ENCODE data around the gene PPP1R13B.
A peak's percentile ranks its signal among the peaks of the same experiment; 100 is the strongest.
"Not testable (repeated sequence)": the region's sequence is repeated elsewhere in the genome, so short reads cannot be mapped to it uniquely, and the experiment has no call there.

Gene PPP1R13B, protein sequence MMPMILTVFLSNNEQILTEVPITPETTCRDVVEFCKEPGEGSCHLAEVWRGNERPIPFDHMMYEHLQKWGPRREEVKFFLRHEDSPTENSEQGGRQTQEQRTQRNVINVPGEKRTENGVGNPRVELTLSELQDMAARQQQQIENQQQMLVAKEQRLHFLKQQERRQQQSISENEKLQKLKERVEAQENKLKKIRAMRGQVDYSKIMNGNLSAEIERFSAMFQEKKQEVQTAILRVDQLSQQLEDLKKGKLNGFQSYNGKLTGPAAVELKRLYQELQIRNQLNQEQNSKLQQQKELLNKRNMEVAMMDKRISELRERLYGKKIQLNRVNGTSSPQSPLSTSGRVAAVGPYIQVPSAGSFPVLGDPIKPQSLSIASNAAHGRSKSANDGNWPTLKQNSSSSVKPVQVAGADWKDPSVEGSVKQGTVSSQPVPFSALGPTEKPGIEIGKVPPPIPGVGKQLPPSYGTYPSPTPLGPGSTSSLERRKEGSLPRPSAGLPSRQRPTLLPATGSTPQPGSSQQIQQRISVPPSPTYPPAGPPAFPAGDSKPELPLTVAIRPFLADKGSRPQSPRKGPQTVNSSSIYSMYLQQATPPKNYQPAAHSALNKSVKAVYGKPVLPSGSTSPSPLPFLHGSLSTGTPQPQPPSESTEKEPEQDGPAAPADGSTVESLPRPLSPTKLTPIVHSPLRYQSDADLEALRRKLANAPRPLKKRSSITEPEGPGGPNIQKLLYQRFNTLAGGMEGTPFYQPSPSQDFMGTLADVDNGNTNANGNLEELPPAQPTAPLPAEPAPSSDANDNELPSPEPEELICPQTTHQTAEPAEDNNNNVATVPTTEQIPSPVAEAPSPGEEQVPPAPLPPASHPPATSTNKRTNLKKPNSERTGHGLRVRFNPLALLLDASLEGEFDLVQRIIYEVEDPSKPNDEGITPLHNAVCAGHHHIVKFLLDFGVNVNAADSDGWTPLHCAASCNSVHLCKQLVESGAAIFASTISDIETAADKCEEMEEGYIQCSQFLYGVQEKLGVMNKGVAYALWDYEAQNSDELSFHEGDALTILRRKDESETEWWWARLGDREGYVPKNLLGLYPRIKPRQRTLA

DNA sequence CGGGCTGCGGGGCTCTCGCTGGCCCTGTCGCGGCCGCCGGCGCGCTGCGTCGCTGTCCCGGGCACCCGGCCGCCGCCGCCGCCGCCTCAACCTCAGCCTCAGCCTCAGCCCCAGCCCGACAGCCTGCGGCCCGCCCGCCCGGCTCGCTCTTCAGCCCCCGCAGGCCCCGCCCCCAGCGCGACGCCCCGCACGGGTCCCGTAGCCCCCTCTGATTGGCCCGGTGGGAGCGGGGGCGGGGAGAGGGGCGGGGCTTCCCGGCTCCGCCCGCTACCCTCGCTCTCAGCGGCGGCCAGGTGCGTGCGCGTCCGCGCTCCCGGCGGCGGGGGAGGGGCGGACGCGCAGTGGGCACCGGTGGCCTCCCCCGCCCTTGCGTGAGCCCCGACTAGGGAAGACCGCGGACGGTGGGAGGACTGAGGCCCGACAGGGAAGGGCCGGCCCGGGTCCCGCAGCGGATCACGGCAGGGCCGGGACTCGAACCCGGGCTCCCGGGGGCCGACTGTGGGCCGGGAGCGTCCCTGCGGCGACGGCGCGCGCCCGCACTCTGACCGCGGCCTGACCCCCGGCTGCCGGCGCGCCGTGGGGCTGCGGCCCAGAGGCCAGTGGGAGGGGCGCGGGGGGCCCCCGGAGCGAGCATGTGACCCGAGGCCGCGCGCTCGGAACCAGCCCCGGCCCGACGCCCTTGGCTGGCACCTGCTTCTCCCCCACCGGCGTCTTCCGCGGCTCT is at the start of gene PPP1R13B:
Gene PPP1R13B, minus strand, starts transcription at position 125 of the 724 bp plus-strand sequence. CDS start 268 bp downstream, outside the sequence.
- Histone ChIP-seq H3K9me3 (ENCODE audit: control insufficient read depth, low read length) (no peaks in the 10 kb centered on the region), H3K9ac (ENCODE audit: low read length) (peak within 1 kb of the TSS; percentile 69), H3K4me3 (ENCODE audit: low read length) (peak within 1 kb of the TSS; percentile 52), H3K36me3 (ENCODE audit: control insufficient read depth, insufficient read depth, low read length) (no peaks in the 10 kb centered on the region), H3K4me1 (ENCODE audit: control insufficient read depth, insufficient read depth, low read length) (peaks cover 8% of the 10 kb centered on the region), H3K27me3 (ENCODE audit: control insufficient read depth, insufficient read depth, low read length) (no peaks in the 10 kb centered on the region)

DNA sequence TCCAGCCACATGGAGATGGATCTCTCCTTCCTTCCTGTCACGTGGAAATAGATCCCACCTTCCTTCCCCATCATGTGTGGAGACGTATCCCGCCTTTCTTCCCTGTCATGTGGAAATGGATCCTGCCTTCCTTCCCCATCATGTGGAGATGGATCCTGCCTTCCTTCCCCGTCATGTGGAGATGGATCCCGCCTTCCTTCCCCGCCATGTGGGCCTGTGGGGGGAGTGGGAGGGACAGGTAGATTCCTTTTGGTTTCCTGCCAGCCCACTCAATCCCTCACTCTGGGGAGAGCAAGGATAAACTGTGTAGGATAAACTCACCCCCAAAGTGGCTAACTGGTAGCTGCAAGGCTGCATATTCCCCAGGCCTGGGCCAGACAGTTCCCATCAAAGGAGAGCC is 49.2 kb upstream of the PPP1R13B start:
- H3K9ac ChIP-seq (ENCODE audit: low read length) = peak overlapping the region; percentile 49

DNA sequence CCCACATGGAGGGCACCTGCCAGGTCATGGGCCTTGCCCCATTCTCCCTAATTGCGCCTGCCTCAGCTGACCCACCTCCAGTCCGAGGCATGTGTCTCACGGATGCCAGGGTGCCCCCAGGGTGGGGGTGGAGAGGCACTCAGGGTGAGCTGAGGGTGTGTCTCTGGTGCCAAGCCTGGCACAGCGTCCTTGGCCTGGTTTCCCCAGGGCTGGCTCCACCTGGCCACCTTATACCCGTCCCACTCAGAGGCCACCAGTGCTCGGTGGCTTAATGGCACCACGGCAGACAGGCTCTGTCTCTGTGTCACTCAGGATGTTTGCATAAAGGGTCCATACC is 47.3 kb upstream of the PPP1R13B start:
- peaks cover 76% of the 10 kb centered on the region for H3K4me1 ChIP-seq (ENCODE audit: control insufficient read depth, insufficient read depth, low read length)
- H3K27me3 ChIP-seq (ENCODE audit: control insufficient read depth, insufficient read depth, low read length) = no peaks in the 10 kb centered on the region
- peak overlapping the region; percentile 13 for H3K9ac ChIP-seq (ENCODE audit: low read length)
- no peaks in the 10 kb centered on the region for H3K36me3 ChIP-seq (ENCODE audit: control insufficient read depth, insufficient read depth, low read length)
- H3K4me3 ChIP-seq (ENCODE audit: low read length) = no peak overlapping the region
- H3K9me3 ChIP-seq (ENCODE audit: control insufficient read depth, low read length) = no peaks in the 10 kb centered on the region

More for the DNA sequence above, 49.2 kb upstream of the PPP1R13B start:
- Histone ChIP-seq H3K4me1 (ENCODE audit: control insufficient read depth, insufficient read depth, low read length) (peaks cover 57% of the 10 kb centered on the region), H3K36me3 (ENCODE audit: control insufficient read depth, insufficient read depth, low read length) (no peaks in the 10 kb centered on the region), H3K4me3 (ENCODE audit: low read length) (no peak overlapping the region), H3K9me3 (ENCODE audit: control insufficient read depth, low read length) (no peaks in the 10 kb centered on the region), H3K27me3 (ENCODE audit: control insufficient read depth, insufficient read depth, low read length) (no peaks in the 10 kb centered on the region)

DNA sequence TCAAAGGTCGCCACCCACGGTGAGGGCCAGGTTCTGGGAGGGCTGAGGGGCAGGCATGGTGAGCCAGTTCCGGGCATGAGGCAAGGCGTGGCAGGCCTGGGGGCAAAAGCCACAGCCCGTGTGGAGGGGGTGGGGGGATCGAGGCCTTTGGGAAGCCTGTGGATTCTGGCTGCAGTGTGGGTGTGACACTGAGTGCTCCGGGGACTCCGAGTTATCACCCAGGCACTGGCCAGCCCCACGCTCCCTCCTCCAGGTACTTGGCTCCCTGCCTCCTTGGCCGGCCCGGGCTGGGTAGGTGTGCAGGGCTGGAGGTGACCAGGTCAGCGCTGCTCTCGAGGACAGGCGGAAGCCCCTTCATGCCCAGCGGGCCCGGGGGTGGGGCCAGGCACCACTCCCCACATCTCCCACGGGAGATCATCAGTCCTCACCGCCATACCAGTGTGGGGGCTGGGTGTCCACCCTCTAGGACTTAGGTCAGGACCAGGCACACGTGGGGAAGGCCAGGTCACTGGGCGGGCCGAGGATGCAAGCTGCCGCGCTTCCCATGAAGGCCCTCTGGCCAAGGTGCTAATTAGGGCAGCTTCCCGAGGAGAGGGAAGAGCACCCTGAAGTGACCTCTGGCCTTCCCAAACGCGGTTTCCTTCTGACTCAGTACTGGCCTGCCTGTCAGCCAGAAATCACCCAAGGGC is 46.8 kb upstream of the PPP1R13B start:
- H3K4me3 ChIP-seq (ENCODE audit: low read length) = no peak overlapping the region
- no peaks in the 10 kb centered on the region for H3K9me3 ChIP-seq (ENCODE audit: control insufficient read depth, low read length)
- peaks cover 79% of the 10 kb centered on the region for H3K4me1 ChIP-seq (ENCODE audit: control insufficient read depth, insufficient read depth, low read length)
- H3K36me3 ChIP-seq (ENCODE audit: control insufficient read depth, insufficient read depth, low read length) = no peaks in the 10 kb centered on the region
- peak overlapping the region; percentile 13 for H3K9ac ChIP-seq (ENCODE audit: low read length)
- no peaks in the 10 kb centered on the region for H3K27me3 ChIP-seq (ENCODE audit: control insufficient read depth, insufficient read depth, low read length)

DNA sequence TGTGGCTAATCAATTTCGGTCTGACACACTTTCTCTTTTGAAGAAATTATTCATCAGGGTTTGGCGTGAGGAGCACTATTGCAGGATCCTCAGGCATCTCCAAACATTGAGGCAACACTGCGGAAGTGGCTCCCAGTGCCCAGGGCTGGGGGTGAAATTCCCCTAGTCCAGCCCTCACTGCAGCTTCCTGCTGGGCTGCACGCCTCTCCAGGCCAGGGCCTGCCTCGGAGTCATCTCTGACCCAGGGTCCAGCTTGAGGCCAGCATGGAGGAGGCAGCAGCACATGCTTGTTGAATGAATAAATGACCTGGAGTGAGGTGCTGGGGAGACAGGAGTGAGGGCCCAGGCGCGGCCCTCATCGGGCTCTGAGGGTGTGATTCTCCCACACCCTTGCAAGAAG is 44.9 kb upstream of the PPP1R13B start:
- no peaks in the 10 kb centered on the region for H3K36me3 ChIP-seq (ENCODE audit: control insufficient read depth, insufficient read depth, low read length)
- peaks cover 79% of the 10 kb centered on the region for H3K4me1 ChIP-seq (ENCODE audit: control insufficient read depth, insufficient read depth, low read length)
- H3K27me3 ChIP-seq (ENCODE audit: control insufficient read depth, insufficient read depth, low read length) = no peaks in the 10 kb centered on the region
- H3K9ac ChIP-seq (ENCODE audit: low read length) = no peak overlapping the region
- H3K4me3 ChIP-seq (ENCODE audit: low read length) = no peak overlapping the region
- no peaks in the 10 kb centered on the region for H3K9me3 ChIP-seq (ENCODE audit: control insufficient read depth, low read length)

DNA sequence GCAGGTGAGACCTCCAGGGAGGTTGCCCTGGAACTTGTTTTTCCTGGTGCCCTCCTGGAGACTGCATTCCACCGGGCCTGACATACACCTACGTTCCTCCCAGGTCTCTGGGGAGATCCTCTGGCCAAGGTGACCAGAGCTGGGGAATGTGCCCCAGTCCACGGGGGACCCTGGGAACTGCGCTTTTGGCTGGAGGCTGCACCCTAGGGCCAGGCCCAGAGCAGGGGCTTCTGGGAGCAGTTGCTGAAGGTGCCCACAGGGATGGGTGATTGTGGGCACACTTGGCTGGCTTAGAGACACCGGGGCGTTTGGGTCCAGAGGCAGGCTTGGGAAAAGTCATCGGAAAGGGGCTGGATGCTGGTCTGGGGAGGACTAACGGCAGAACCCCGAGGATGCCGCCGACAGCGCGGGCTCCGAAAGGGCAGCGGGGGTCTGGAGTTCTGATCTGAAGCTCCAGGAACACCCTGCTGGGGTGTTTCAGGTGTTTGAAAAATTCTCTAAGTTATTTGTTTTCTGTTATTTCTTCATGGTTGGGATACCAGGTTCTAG is 44.4 kb upstream of the PPP1R13B start:
- peak overlapping the region; percentile 37 for H3K9ac ChIP-seq (ENCODE audit: low read length)
- H3K27me3 ChIP-seq (ENCODE audit: control insufficient read depth, insufficient read depth, low read length) = no peaks in the 10 kb centered on the region
- no peaks in the 10 kb centered on the region for H3K9me3 ChIP-seq (ENCODE audit: control insufficient read depth, low read length)
- H3K4me1 ChIP-seq (ENCODE audit: control insufficient read depth, insufficient read depth, low read length) = peaks cover 79% of the 10 kb centered on the region
- H3K4me3 ChIP-seq (ENCODE audit: low read length) = no peak overlapping the region
- no peaks in the 10 kb centered on the region for H3K36me3 ChIP-seq (ENCODE audit: control insufficient read depth, insufficient read depth, low read length)

DNA sequence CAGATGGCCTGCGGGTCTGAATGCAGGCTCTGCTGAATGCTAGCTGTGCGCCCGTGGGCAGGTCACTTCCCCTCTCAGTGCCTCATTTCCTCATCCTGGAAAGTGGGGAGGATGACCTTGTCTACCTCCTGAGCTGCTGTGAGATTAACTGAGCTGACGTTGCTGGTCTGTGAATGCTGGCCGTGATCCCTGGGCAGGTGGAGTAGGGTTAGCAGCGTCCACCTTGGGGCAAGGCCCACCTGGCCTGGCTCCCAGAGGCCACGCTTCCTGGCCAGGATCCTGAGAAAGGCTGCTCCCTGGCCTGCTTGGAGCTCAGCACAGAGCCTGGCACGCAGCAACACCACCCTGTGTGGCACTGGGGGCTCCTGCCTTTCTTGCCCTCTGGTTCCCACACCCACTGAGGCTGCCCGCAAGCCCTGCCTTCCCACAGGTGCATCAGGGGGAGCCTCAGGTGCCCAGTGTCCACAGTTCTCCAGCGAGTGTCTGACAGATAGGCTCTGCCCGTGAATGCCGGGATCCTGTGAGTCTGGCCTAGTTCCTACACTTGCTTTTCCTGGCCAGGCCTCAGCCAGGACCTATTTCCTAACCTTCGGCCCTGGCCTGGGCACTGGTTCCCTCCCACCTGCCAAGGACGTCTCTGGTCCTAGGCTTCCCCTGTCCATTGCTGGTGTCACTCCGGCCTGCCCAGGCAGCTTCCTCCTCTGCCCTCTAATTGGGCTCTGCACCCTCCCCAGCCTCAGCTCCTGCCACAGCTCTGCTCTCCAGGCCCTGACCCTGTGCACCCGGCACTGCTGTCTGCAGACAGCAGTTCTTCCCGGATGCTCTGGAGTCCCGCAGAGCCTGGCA is 43.7 kb upstream of the PPP1R13B start:
- Histone ChIP-seq H3K4me3 (ENCODE audit: low read length) (no peak overlapping the region), H3K4me1 (ENCODE audit: control insufficient read depth, insufficient read depth, low read length) (peaks cover 73% of the 10 kb centered on the region), H3K27me3 (ENCODE audit: control insufficient read depth, insufficient read depth, low read length) (no peaks in the 10 kb centered on the region), H3K36me3 (ENCODE audit: control insufficient read depth, insufficient read depth, low read length) (no peaks in the 10 kb centered on the region), H3K9ac (ENCODE audit: low read length) (peak overlapping the region; percentile 37), H3K9me3 (ENCODE audit: control insufficient read depth, low read length) (no peaks in the 10 kb centered on the region)

DNA sequence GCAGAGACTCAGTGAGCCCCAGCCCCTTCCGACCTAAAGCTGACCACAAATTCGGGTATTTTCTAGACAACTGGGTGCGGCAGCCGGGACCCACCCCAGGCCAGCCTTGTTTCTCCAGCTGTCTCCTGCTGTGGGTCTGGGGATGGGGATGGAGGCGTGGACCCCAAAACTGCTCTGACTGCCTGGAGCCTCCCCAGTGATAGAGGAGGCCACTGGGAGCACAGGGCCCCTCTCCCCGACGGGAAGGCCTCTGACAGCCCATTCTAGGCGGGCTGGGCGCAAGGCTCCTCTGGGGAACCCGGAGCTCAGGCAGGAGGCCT is 42.6 kb upstream of the PPP1R13B start:
- Histone ChIP-seq H3K4me3 (ENCODE audit: low read length) (no peak overlapping the region), H3K9me3 (ENCODE audit: control insufficient read depth, low read length) (no peaks in the 10 kb centered on the region), H3K4me1 (ENCODE audit: control insufficient read depth, insufficient read depth, low read length) (peaks cover 68% of the 10 kb centered on the region), H3K27me3 (ENCODE audit: control insufficient read depth, insufficient read depth, low read length) (no peaks in the 10 kb centered on the region), H3K9ac (ENCODE audit: low read length) (peak overlapping the region; percentile 50), H3K36me3 (ENCODE audit: control insufficient read depth, insufficient read depth, low read length) (no peaks in the 10 kb centered on the region)

DNA sequence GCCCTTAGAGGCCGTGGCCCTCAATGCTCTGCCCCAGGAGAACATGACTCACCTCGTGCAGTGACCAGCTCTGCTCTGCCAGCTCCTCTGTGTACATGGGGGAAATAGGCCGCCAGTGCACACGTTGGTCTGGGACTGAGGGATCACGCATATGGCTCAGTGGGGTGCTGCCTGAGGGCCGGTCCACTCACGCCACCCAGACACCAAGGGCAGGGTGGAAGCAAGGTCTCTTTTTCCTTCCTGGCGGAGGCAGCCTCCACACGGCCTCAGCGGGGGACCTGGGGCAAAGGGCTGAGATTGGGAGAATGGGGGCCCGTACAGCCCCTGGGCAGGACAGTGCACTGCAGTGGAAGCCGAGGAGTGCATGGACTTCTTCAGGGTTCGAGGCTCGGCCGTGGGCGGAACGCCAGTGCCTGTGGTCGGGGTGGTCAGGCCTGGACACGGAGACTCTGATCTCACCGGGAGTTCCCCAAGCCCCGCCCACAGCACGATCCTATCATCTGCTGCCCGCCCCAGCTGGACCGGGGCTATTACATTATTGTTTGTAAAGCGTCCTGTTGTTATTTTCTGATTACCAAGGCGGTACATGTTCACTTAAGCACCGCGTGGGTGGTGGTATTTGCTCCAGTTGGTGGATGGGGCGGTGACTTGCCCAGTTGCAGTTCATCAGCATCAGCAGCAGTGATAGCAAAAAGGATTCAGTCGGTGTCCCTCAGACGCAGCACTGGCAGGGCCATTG is 42.1 kb upstream of the PPP1R13B start:
- Histone ChIP-seq H3K27me3 (ENCODE audit: control insufficient read depth, insufficient read depth, low read length) (no peaks in the 10 kb centered on the region), H3K4me1 (ENCODE audit: control insufficient read depth, insufficient read depth, low read length) (peaks cover 62% of the 10 kb centered on the region), H3K9me3 (ENCODE audit: control insufficient read depth, low read length) (no peaks in the 10 kb centered on the region), H3K9ac (ENCODE audit: low read length) (peak overlapping the region; percentile 59), H3K4me3 (ENCODE audit: low read length) (no peak overlapping the region), H3K36me3 (ENCODE audit: control insufficient read depth, insufficient read depth, low read length) (no peaks in the 10 kb centered on the region)

DNA sequence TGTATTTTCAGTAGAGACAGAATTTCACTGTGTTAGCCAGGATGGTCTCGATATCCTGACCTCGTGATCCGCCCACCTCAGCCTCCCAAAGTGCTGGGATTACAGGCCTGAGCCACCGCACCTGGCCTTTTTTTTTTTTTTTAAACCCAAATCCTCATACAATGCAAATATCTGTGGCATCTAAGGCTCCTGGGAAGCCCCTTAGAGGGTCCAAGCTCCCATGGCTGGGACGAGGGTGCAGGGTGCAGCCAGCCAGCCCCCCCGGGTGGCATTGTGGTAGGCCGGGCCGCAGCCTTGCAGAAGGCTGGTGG is 41.6 kb upstream of the PPP1R13B start:
- Histone ChIP-seq H3K9ac (ENCODE audit: low read length) (peak overlapping the region; percentile 59), H3K4me1 (ENCODE audit: control insufficient read depth, insufficient read depth, low read length) (peaks cover 57% of the 10 kb centered on the region)
- not testable (repeated sequence) for H3K36me3 ChIP-seq (ENCODE audit: control insufficient read depth, insufficient read depth, low read length); H3K4me3 ChIP-seq (ENCODE audit: low read length); H3K9me3 ChIP-seq (ENCODE audit: control insufficient read depth, low read length); H3K27me3 ChIP-seq (ENCODE audit: control insufficient read depth, insufficient read depth, low read length)

All from mucosa of stomach (tissue), 1 donor.